Measurements from ENCODE around the gene ABCD3.

GRCh38 chr1:94555091-94555490 is 136.9 kb downstream of the ABCD3 start:
- no peak for TF ChIP-seq CTCF (IDR thresholded peaks at IDR 0.05 in 4 of 5, conservative IDR thresholded peaks at IDR 0.05 in 1 of 5)
- TF ChIP-seq POLR2A (IDR thresholded peaks at IDR 0.05): no peak

All from gastrocnemius medialis (tissue), 4 donors.